AG09309 (cell line): ENCODE results near the gene GREB1.

Experiments
- DNase-seq: peaks from one replicate; pipeline ENCODE4 v3.0.0-alpha.2; 2010; ENCODE audit warnings: low read depth
- H3K4me3 ChIP-seq: 2 replicates; pipeline ENCODE4 v1.5.1; 2011; ENCODE audit warnings: mild to moderate bottlenecking, low read depth, low read length, moderate library complexity; ENCODE audit not compliant: control insufficient read depth
- CTCF ChIP-seq: IDR thresholded peaks from 2 replicates; pipeline ENCODE4 v1.5.1; 2011; ENCODE audit warnings: mild to moderate bottlenecking, low read depth, low read length, inconsistent platforms; ENCODE audit not compliant: insufficient read depth, control insufficient read depth; ENCODE audit errors: missing control alignments

The GREB1 gene

DNA sequence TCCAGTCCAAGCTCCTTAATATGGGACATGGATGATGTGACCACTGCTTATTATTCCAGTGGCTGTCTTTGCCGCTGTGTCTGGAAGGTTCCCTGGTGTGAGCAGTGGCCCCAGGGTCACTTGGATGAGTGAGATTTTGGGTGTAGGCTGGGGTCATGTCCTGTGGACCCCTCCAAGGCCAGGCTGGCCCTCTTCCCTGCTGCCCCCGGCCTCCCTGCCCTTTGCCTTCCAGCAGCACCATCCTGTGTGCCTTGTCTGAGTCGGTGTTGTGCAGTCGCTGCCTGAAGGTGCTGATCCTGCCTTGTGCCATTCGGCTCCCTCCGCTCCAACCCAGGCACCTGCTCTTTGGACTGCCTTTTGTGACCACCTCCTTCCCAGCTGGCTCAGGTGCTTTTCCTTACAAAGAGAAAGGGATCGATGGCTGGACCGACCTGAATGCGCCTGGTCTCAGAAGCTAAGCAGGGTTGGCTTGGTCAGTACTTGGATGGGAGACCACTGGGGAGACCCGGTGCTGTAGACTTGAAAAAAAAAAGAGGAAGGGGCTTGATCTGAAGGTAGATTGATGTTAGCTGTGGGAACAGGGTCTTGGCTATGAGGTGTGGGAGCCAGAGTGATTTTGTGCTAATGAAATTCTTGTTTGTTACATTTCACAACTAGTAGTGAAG is 16.7 kb upstream of the GREB1 start:
- no peak for TF ChIP-seq CTCF
- no peak for DNase-seq
- no peak overlapping the region for H3K4me3 ChIP-seq

- DNase-seq, result no peak
- no peak overlapping the region for H3K4me3 ChIP-seq
- TF ChIP-seq CTCF, result no peak
These were observed 15.9 kb upstream of the GREB1 start for GRCh38 chr2:11517906-11518305.

DNA sequence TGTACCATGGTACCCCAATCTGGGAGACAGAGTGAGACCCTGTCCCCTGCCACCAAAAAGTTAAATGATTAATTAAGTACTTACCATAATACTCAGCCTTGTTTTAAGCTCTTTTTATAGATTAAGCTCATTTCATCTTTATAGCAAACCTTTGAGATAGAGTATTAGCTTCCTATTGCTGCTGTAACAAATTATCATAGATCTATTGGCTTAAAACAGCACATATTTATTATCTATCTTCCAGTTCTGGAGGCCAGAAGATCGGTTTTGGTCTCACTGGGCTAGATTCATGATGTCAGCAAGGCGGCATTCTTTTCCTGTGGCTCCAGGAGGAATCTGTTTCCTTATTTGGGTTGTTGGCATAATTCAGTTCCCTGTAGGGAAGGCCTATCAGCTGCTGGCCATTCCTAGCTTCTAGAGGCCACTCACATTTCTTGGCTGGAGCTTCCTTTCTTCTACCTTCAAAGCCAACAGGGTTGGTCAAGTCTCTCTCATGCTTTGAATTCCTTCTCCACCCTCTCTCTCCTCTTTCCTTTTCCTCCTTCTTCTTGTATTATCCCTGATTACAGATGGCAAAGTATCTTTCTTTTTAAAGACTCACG is 13.7 kb upstream of the GREB1 start:
- DNase-seq, result no peak
- no peak for TF ChIP-seq CTCF
- H3K4me3 ChIP-seq, result no peak overlapping the region

DNA sequence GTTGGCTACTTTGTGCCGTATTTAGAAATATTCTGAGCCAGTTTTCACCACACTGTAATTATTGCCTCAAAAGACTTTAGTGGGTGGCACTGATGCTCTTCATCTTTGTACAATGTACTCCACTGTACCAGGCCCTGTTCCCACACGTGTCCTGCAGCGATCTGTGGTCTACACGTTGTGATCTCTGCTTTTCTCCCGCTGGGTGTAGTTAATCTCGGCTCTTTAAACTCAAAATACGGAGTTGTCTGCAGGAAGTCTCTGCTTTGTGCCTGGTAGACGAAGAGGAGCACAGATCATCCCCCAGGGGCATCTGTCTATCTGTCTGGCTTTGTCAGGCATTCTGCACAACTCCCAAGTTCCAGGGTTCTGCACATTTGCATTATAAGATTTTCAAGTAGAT is 12.1 kb upstream of the GREB1 start:
- H3K4me3 ChIP-seq, result no peak overlapping the region
- TF ChIP-seq CTCF, result no peak
- DNase-seq, result no peak

GRCh38 chr2:11524470-11524869 is 9.4 kb upstream of the GREB1 start:
- no peak for DNase-seq
- no peak overlapping the region for H3K4me3 ChIP-seq
- TF ChIP-seq CTCF, result no peak

DNA sequence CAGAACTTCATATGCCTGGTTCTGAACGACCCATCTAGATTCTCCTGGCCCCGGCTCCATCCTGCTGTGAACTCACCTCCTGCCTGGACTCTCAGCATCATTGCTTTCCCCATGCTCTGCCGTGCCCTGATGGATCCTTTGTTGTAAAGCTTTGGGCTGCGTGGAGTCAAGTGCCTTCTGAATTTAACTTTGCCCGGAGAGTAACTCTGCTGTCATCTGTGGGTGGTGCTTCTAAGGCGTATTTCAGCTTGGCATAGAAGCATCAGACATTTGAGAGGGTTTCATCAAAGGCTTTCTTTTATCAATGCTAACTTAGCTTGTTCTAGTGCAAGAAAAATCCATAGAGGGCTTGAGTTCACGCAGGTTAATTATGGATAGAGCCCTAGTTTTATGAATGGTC is 8.1 kb upstream of the GREB1 start:
- DNase-seq, result no peak
- TF ChIP-seq CTCF, result no peak
- H3K4me3 ChIP-seq, result no peak overlapping the region
